ENCODE data around the gene XPO6.
"Not testable (repeated sequence)": the region's sequence is repeated elsewhere in the genome, so short reads cannot be mapped to it uniquely, and the experiment has no call there.

Gene XPO6

GRCh38 chr16:28211758-28212531, at the start of gene XPO6:
TSS of gene XPO6 (minus strand) at chr16:28211965. CDS start at chr16:28211368, 597 bp downstream.
- peak; percentile 99 for DNase-seq

GRCh38 chr16:28260193-28260592, 48.4 kb upstream of the XPO6 start:
- DNase-seq = no peak

- DNase-seq = no peak
Measured at GRCh38 chr16:28259781-28260150, 48.0 kb upstream of the XPO6 start.

- no peak for DNase-seq
Measured at GRCh38 chr16:28259091-28259780, 47.5 kb upstream of the XPO6 start.

- DNase-seq = no peak
Measured at GRCh38 chr16:28258567-28258966, 46.8 kb upstream of the XPO6 start.

- DNase-seq = no peak
Measured at GRCh38 chr16:28257256-28257655, 45.5 kb upstream of the XPO6 start.

GRCh38 chr16:28255838-28256237, 44.1 kb upstream of the XPO6 start:
- no peak for DNase-seq

- DNase-seq = no peak
Measured at GRCh38 chr16:28254158-28254557, 42.4 kb upstream of the XPO6 start.

- no peak for DNase-seq
Measured at GRCh38 chr16:28250999-28251398, 39.2 kb upstream of the XPO6 start.

- DNase-seq = not testable (repeated sequence)
Measured at GRCh38 chr16:28249483-28249882, 37.7 kb upstream of the XPO6 start.

GRCh38 chr16:28241924-28242323, 30.2 kb upstream of the XPO6 start:
- no peak for DNase-seq

GRCh38 chr16:28237754-28238357, 26.1 kb upstream of the XPO6 start:
- no peak for DNase-seq

GRCh38 chr16:28231763-28232162, 20.0 kb upstream of the XPO6 start:
- no peak for DNase-seq

- not testable (repeated sequence) for DNase-seq
Measured at GRCh38 chr16:28223909-28224308, 12.1 kb upstream of the XPO6 start.

- not testable (repeated sequence) for DNase-seq
Measured at GRCh38 chr16:28219777-28220176, 8.0 kb upstream of the XPO6 start.

- DNase-seq = no peak
Measured at GRCh38 chr16:28219282-28219681, 7.5 kb upstream of the XPO6 start.

GRCh38 chr16:28218109-28218508, 6.3 kb upstream of the XPO6 start:
- DNase-seq = peak; percentile 51 to 65

- DNase-seq = no peak
Measured at GRCh38 chr16:28217326-28217725, 5.6 kb upstream of the XPO6 start.

- no peak for DNase-seq
Measured at GRCh38 chr16:28213396-28213795, 1.6 kb upstream of the XPO6 start.

GRCh38 chr16:28212532-28212873, 738 bp upstream of the XPO6 start:
- DNase-seq = no peak

- peak; percentile 81 to 82 for DNase-seq
Measured at GRCh38 chr16:28210979-28211588, 681 bp downstream of the XPO6 start.

GRCh38 chr16:28210264-28210663, 1.5 kb downstream of the XPO6 start:
- no peak for DNase-seq

GRCh38 chr16:28208824-28209223, 2.9 kb downstream of the XPO6 start:
- no peak for DNase-seq

- DNase-seq = no peak
Measured at GRCh38 chr16:28208131-28208530, 3.6 kb downstream of the XPO6 start.
